Esophagus squamous epithelium (tissue), 5 donors: Measurements from ENCODE around the gene FGF12. TPM values are rescaled to one million over a fixed set of nuclear protein-coding genes. Genes with fewer than 3 reads are reported as not detected.

Experiments used
- DNase-seq: peaks from one replicate; lab custom pipeline; 2025; lab: John Stamatoyannopoulos, UW
- H3K27ac ChIP-seq, 4 donors: fragments of 200-600 bp; sonication (generic); one replicate each; pipeline ENCODE4 v1.5.1; 2016 to 2019; ENCODE audit warnings: mild to moderate bottlenecking in 1 of 4
- H3K27me3 ChIP-seq, 4 donors: fragments of 200-600 bp; sonication (generic); 1 replicate in 3 of 4; 2 replicates in 1 of 4; pipeline versions ENCODE4 v1.5.1 to v1.6.0; 2017 to 2021; ENCODE audit warnings: antibody characterized with exemption in 1 of 4
- H3K36me3 ChIP-seq, 3 donors: fragments of 200-600 bp; sonication (generic); one replicate each; pipeline ENCODE4 v1.5.1; 2016 to 2019
- H3K4me1 ChIP-seq, 3 donors: fragments of 200-600 bp; sonication (generic); one replicate each; pipeline ENCODE4 v1.5.1; 2017 to 2019
- H3K4me3 ChIP-seq, 4 donors: fragments of 200-600 bp; sonication (generic); 1 replicate in 3 of 4; 2 replicates in 1 of 4; pipeline ENCODE4 v1.5.1; 2016 to 2019; ENCODE audit warnings: mild to moderate bottlenecking in 2 of 4, moderate library complexity in 1 of 4
- H3K9me3 ChIP-seq, 3 donors: fragments of 200-600 bp; sonication (generic); one replicate each; pipeline ENCODE4 v1.5.1; 2016 to 2019
- CTCF ChIP-seq, 6 experiments: fragments of 450-650 bp in 4 of 6; fragments of 200-600 bp in 2 of 6; sonication (generic) in 2 of 6; IDR thresholded peaks; one replicate each; pipeline ENCODE4 v1.5.1; 2016 to 2019; ENCODE audit warnings: antibody characterized with exemption in 6 of 6, mild to moderate bottlenecking in 4 of 6, moderate library complexity in 4 of 6
- POLR2A ChIP-seq, 4 donors: fragments of 450-650 bp; IDR thresholded peaks; one replicate each; pipeline ENCODE4 v1.6.1; 2017; ENCODE audit warnings: antibody characterized with exemption in 4 of 4, mild to moderate bottlenecking in 4 of 4, moderate library complexity in 3 of 4
- WGBS, 2 donors: methylation state at CpG; one replicate each; pipeline ENCODE4 v1.1.5; 2018; 5-methylcytosine and 5-hydroxymethylcytosine counted together
- intact Hi-C: fragments of 100-400 bp; cut with DNase I; formaldehyde crosslinking; loops from one replicate; pipeline ENCODE4 v1.15.0; 2022
- total RNA-seq, 4 donors: library from RNA; depleted of rRNA; stranded (reverse); fragments of >200 nt; gene quantifications; one replicate each; pipeline ENCODE4 v1.1.0, GENCODE V29; 2016
- donor health status: DM: yes; HTN: yes; CAD: no.

FGF12 gene
- total RNA-seq, 4 donors from 2014 or later: 0.18 to 1.6 (median 0.86) TPM

DNA sequence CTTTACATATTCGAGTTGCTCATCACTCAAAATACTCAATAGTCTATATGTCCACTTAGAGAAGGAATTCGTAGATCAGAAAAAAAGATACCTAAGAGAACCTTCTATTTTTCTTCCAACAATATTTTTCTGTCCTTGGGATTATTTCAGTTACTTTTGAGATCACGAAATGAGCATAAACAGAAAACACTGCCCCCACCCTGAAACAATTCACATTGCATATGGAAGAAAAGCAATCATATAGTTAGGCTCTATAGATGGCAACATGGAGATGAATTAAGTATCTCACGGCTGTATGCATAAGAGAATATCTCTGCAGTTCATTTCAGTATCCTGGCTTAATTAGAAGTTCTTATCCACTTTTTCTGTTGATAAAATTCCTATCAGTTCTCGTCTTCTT lies 391.1 kb downstream of the FGF12 start:
- H3K4me1 ChIP-seq: no peaks in the 10 kb centered on the region
- H3K36me3 ChIP-seq: no peaks in the 10 kb centered on the region
- no peaks in the 10 kb centered on the region for H3K9me3 ChIP-seq
- intact Hi-C loops: no loop called here
- DNase-seq: no peak
- no peaks in the 10 kb centered on the region for H3K27me3 ChIP-seq
- 64 to 72% methylated on average over 5 of the region's 5 CpGs for WGBS, 2 donors
- H3K27ac ChIP-seq: no peak overlapping the region
- H3K4me3 ChIP-seq: no peak overlapping the region
- TF ChIP-seq CTCF (IDR thresholded peaks at IDR 0.05) (no peak), POLR2A (IDR thresholded peaks at IDR 0.05) (no peak)

GRCh38 chr3:192332386-192333291 lies 394.7 kb downstream of the FGF12 start:
- peak overlapping the region in 1 of 4 donors; percentile 33 for H3K4me3 ChIP-seq
- H3K9me3 ChIP-seq: no peaks in the 10 kb centered on the region
- H3K27me3 ChIP-seq: no peaks in the 10 kb centered on the region
- no peaks in the 10 kb centered on the region for H3K4me1 ChIP-seq
- H3K36me3 ChIP-seq: no peaks in the 10 kb centered on the region
- WGBS, 2 donors: 59 to 66% methylated on average over 6 of the region's 6 CpGs
- no peak overlapping the region for H3K27ac ChIP-seq
- no peak for TF ChIP-seq POLR2A (IDR thresholded peaks at IDR 0.05)
- no peak for TF ChIP-seq CTCF (IDR thresholded peaks at IDR 0.05)
- intact Hi-C loops: no loop called here
- DNase-seq: no peak

GRCh38 chr3:192331749-192332385 lies 395.5 kb downstream of the FGF12 start:
- Histone ChIP-seq H3K9me3 (no peaks in the 10 kb centered on the region), H3K27me3 (no peaks in the 10 kb centered on the region), H3K4me3 (peak overlapping the region in 1 of 4 donors; percentile 33), H3K36me3 (no peaks in the 10 kb centered on the region), H3K4me1 (no peaks in the 10 kb centered on the region), H3K27ac (no peak overlapping the region)
- intact Hi-C loops: no loop called here
- no peak for TF ChIP-seq CTCF (IDR thresholded peaks at IDR 0.05)
- no peak for TF ChIP-seq POLR2A (IDR thresholded peaks at IDR 0.05)
- 43 to 45% methylated on average over 3 of the region's 3 CpGs for WGBS, 2 donors
- no peak for DNase-seq

GRCh38 chr3:192326656-192327055 lies 400.7 kb downstream of the FGF12 start:
- no peaks in the 10 kb centered on the region for H3K4me1 ChIP-seq
- no peaks in the 10 kb centered on the region for H3K9me3 ChIP-seq
- 86 to 91% methylated on average over 2 of the region's 2 CpGs for WGBS, 2 donors
- intact Hi-C loops: no loop called here
- no peaks in the 10 kb centered on the region for H3K36me3 ChIP-seq
- no peak overlapping the region for H3K27ac ChIP-seq
- TF ChIP-seq POLR2A (IDR thresholded peaks at IDR 0.05) (no peak), CTCF (IDR thresholded peaks at IDR 0.05) (no peak)
- H3K27me3 ChIP-seq: no peaks in the 10 kb centered on the region
- DNase-seq: no peak
- H3K4me3 ChIP-seq: no peak overlapping the region

GRCh38 chr3:192317564-192317963 lies 409.8 kb downstream of the FGF12 start:
- intact Hi-C loops: no loop called here
- H3K4me1 ChIP-seq: no peaks in the 10 kb centered on the region
- TF ChIP-seq CTCF (IDR thresholded peaks at IDR 0.05) (no peak), POLR2A (IDR thresholded peaks at IDR 0.05) (no peak)

More at GRCh38 chr3:192317564-192317963, 409.8 kb downstream of the FGF12 start:
- Histone ChIP-seq H3K27me3 (no peaks in the 10 kb centered on the region), H3K36me3 (no peaks in the 10 kb centered on the region), H3K27ac (no peak overlapping the region), H3K4me3 (no peak overlapping the region), H3K9me3 (no peaks in the 10 kb centered on the region)
- no peak for DNase-seq
- WGBS, 2 donors: 64 to 81% methylated on average over 2 of the region's 2 CpGs
